DMS53 (cell line): Measurements from ENCODE around the gene CDK5RAP2.
A peak's percentile ranks its signal among the peaks of the same experiment; 100 is the strongest.
"Not testable (repeated sequence)": the region's sequence is repeated elsewhere in the genome, so short reads cannot be mapped to it uniquely, and the experiment has no call there.

Experiments used
- DNase-seq: peaks from one replicate; lab custom pipeline; 2025; lab: John Stamatoyannopoulos, UW

The CDK5RAP2 gene

DNA sequence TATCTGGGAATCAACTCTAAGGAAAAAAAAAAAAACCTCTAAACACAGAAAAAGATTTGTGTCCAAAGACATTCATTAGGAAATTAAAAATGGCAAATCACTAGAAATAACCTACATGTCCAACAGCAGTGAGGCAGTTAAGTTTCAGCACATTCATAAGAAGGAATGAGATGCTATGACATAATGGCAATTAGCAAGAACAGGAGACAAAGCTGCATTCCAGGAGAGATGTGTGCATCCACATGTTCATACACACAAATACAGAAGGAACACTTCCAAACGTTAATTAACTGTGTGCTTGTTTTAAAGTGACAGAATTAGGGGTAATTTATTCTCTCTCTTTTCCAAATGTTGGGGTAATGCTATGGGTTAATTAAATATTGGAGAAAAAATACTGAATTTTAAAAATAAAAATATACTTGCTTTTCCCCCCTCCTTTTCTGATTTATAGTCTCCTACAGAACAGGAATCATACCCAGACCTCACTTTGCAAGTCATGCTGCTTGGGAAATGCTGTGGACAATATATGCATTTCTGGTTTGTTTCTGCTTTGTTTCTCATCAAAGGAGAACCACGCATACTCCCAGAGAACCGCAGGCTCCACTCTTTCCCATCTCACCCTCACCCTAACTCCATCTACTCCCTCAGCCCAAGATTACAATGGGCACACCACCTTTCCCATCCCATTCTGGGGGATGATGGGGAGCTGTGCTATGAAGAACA, 114.1 kb downstream of the CDK5RAP2 start:
- DNase-seq, result no peak

DNA sequence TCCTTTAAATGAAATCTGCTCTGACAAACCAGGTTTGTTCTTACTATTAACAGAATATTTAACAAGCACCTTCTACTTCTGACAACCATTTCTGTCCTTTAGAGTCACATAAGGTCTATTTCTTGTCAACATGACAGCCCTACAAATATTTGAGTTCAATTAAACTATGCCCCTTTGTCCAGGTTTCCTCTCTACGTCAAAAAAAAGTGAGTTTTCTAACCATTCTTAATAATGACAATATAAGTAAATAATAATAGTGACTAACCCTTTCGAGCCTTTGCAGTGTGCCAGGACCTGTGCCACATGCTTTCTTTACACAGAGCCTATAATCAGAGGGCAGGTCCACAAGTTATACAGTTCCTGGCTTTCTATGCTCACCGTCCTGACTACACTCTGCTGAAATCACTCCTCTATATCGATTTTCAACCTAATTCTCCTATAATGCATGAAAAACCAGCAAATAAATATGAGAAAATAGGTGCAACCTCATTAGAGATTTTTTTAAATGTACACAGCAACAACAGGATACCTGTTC, 115.0 kb downstream of the CDK5RAP2 start:
- no peak for DNase-seq

DNA sequence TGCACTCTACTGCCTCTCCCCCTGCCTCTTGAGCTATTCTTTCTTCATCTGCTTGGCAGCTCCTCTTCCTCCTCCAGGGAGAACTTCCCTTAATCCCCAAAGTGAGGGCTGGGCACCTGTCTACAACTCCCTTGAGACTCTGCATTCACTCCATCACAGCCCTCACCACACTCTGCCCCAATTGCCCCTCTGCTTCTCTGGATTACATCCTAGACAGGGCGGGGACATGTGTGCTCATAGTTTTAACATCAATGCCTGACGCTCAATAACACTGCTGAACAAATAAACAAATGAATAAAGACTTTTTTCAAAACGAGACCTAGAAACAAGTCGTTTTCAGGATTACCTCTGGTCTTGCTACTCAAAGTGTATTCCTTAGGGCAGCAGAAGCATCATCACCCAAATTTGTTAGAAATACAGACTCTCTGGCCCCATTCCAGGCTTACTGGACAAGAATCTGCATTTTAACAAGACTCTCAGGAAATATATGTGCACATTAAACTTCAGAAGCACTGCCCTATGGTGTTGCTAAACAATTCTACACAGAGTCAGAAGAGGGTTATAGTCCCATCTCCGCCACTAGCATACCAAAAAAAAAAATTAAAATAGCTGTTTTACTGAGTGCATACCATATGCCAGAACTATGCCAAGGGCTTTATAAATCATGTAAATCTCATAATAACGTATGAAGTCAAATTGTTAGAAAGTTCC, 115.6 kb downstream of the CDK5RAP2 start:
- no peak for DNase-seq

DNA sequence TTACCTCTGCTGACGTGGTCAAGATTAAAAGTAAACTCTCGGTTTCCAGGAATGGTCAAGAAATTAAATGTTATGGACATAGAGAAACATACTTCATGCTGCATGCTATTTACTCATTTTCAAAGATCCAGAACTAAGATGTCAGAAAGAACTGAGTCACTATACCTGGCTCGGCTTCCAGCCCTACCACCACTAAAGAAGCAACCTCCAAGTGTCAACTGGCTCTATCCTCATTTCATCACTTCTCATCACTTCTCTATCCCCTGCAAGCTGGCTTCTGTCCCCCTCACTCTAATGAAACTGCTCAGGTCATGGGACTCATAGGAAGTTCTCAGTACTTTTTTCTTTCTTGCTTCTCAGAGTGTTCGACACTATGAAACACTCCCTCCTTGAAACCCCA, 116.2 kb downstream of the CDK5RAP2 start:
- no peak for DNase-seq

DNA sequence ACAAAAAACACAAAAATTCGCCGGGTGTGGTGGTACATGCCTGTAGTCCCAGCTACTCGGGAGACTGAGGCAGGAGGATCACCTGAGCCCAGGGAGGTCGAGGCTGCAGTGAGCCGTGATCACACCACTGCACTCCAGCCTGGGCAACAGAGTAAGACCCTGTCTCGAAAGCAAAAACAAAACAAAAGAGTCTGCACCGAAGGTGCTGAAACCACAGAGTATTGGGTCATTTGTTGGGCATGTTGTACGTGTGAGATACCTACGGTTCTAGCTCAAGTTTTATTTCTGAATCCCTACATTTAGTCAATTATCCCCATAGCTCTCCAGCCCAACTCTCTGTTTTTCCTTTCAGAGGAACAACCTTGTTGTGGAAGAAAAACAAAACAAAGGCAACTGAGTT, 118.3 kb downstream of the CDK5RAP2 start:
- not testable (repeated sequence) for DNase-seq

DNA sequence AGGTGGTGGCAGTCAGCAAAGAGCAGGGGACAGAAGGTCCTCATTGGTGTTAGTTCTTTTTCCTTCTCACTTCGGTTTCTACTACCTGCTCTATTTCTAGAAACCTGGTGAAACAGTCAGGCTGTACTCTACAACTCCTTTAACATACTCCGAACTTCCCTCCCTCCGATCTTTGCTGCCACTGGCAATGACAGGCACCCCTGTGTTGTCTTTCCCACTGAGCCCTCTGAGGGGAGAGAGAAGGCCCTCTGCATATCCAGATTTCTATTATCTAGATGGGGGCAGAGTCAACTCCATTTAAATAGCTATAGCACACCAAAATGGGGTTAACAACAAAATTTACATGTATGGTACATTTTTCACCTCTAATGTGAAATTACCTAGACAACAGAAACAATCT, 123.7 kb downstream of the CDK5RAP2 start:
- DNase-seq, result no peak

DNA sequence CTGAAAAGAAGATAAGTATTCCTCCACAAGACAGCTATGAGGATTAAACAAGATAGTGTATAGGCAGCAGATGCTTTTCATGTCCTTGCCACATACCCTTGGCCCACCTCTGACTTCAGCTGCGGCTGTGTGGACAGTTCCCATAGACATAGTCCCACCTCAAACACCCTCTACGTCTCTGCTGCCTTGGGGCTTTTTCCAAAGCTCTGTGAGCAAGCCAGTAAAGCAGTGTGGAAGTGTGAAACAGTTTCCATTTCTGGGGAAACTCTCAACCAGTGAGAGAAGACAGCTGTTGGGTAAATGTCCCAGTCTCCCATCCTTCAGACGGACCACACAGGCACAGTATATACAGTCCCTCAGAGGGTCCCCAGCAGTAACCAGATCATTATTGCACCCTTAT, 125.5 kb downstream of the CDK5RAP2 start:
- DNase-seq, result no peak

DNA sequence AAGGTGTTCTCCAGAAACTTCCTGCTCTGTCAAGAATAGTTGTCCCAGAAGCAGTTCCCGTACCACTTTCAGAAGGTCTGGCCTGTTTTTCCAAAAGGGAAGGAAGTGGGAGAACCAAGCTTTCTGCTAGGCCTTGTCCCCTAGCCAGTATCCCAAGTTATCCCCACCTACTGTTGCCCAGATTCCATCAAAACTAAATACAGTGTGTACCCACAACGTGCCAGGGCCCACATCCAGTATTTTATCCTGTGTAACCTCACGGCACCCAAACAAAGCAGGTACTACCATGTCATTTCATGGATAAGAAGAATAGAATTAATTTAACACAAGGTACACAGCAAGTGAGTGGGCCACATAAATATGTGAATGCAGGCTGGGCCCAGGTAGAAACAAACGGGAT, 126.2 kb downstream of the CDK5RAP2 start:
- no peak for DNase-seq

DNA sequence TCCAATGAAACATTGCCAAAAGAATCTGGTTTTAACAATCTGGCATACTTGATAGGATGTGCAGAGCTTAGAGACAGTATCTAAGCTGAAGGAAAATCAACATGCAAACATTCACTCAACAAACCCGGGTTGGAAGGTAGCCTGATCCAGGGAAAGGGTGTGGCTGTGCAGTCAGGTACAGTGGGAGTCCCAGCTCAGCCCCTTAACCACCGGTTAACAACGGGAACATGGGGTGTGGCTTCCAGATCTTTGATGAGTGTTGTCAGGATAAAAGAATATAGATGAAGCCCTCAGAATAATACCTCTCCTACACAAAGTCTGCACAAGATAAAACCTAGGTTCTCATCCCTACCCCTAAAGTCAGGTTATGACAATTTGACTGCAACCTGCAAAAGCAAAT, 127.3 kb downstream of the CDK5RAP2 start:
- no peak for DNase-seq

DNA sequence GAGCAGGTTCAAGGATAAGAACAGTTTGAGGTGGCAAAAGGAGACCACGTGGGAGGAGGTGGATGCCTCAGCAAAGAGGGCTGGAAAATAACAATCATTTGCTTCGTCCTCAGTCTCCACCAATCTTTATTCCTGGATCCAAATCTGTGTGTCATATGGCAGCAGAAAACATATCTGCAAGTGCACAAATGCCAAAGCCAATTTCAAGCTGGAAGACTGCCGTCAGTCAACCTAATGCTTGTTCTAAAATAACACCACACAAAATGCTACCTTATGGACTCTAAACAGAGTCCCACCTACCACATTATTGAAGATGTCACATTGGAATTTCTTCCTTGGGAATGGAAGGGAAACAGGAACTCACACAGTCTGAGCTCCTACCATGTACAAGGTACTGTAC, 129.1 kb downstream of the CDK5RAP2 start:
- DNase-seq, result no peak

DNA sequence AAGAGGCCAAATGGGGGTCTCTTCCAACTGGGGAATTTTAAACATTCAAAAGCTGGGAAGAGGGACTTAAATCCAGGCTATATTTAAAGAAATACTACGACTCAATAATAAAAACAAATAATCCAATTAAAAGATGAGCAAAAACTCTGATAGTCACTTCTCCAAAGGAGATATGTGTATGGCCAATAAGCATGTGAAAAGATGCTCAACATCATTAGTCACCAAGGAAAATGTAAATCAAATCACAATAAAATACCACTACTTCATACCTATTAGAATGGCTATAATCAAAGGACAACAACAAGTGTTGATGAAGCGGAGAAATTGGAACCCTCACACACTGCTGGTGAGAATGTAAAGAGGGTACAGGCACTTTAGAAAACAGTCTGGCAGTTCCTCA, 130.4 kb downstream of the CDK5RAP2 start:
- DNase-seq, result no peak

DNA sequence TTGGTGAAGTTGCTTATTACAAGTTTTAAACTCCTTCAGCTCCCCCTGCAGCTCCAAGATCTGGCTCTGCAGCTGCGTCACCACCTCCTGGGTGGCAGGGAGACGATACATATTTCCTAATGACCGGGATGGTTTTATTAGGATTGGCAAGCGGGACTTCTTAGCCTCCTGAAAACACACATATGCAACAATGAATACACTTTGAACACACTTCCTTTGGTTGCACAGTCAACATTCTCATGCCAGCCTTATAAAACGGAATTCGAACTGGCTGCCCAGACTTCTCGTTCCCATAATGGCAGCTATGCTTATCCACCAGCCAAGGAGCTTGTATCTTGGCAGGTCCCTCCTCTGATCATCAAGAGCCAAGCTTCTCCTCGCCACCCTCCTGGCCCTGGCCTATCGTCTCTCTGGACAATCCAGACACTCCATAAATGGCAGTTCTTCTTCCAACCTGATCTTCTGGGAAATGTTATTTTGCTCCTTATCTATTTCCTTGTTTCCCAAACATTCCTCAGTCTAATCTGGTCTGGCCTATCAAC, 131.9 kb downstream of the CDK5RAP2 start:
- DNase-seq, result no peak

DNA sequence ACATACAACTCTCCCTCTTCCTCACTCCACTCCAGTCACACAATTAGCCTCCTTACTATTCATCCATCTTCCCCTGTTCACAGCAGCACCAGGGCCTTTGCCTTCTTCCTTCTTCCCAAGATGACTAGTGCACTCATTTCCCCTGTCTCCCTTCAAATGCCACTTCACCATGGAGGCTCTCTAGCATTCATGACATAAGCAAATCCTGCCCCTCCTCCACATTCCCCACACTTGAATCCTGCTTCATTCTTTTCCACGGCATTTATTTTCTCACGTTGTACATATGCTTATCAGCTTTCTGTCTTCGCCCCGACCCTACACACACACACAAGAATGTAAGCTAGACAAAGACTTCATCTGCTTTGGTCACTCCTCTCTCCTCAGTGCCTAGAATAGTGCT, 133.3 kb downstream of the CDK5RAP2 start:
- DNase-seq, result peak; percentile 33

DNA sequence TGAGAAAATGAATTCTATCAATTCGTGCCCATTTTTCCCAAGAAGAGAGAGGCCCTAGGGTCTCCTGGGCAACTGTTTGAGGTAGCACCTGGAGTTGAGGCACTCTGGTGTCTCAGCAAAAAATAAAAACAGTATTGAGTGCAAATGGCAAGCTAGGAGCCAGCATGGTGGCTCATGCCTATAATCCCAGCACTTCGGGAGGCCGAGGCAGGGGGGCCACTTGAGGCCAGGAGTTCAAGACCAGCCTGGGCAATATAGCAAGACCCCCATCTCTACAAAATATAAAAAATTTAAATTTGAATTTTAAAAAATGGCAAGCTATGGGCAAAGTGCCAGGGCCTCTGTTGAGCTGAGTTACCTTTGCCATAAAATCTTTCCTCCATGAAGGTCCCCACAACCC, 136.0 kb downstream of the CDK5RAP2 start:
- no peak for DNase-seq

DNA sequence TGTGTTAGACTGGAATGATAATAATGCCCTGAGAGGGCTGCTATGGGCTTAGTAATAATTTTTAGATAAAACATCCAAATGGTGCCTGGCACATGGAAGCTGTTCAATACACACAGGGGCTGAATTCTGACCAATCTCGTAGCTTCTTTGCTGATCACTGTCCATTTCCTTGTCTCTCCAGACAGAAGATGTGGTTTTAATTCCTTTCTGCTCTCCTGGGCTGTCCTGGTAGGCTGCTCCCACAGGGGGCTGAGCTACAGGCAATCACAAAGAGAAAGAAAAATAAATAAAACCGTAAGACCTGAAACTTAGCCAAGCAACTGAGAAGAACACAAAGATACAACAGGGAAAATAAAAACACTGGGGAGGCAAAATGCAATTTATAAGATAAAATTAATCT, 136.5 kb downstream of the CDK5RAP2 start:
- DNase-seq, result no peak

DNA sequence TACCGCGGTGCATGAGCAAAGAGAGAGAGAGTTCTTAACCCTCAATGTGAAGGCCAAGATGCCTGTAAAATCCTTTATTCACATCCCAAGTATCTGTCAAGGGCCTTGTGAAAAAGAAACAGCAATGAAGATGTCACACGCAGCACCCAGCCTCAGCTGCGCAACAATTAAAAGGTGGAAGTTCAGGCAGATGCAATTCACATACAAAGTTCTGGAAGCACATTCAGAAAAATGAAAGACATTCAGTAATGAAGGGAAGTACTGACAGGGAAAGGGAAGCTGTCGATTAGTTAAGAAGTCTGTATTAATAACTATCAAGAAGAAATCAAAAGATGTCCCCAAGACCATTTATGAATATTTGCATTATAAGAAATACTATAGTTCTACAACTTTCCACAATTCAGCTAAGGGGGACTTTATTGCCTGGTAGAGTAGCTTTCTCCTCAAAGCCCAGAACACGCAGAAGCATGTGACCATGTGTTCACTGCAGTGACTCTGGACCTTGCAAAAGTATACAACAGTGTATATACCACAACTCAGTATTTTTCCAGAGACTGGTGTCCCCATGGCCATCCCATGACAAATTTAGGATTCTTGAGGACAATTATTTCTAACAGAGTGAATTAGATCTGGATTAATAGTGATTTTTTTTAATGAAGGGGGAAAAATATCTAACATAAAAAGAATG, 137.5 kb downstream of the CDK5RAP2 start:
- no peak for DNase-seq

DNA sequence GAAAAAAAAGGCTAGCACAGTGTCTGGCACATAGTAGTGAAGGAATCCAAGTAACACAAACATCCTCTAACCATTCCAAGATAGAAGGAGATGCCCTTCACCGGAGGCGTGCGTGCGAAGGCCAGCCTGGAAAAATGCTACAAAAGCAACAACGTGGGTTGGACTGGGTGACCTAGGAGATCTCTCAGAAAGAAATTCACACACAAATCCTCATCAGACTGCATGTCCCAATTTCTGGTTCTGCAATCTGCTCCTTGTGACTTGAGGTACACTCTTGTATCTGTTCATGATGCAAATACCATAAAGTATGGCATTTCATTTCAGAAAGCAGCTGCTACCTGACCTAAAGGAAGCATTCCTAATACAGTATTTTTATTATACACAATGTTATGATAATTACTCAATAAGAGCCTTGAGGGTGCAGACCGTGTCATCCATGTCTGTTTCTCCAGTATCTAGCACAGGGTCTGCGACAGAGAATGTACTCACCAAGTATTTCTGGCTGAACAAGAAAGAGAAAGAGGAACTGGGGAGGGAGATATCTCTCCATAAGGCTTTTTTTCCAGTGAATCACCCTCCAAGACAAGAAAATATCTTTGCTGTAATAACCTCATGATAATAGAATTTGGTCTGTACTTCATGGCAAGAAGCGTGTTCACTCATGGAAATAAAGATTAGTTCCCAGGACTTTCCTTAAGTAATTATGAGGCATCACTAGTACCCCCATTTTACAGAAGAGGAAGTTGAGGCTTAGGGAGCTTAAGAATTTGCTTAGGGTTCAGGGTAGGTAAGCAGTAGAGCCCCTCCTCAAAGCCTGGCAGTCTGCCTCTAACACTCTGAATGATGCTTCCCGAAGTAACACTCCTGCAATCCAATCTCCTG, 138.3 kb downstream of the CDK5RAP2 start:
- DNase-seq, result no peak

DNA sequence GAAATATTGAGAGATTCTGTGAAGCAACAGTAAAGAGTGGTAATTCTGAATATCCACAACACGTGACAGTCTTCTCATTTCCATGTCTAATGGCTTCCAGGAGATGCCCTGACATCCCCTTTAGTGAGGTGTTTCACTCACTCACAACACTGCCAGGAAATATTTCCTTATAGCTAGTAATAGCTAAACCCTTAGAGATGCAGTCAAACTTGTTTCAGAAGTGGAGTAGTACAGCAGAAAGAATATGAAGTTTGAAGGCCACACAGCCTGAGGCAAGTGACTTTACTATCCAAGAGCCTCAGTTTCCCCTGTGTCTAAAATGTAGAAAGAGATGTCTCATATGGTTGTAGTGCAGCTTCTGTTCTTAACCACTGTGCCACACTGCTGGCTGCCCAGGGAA, 139.2 kb downstream of the CDK5RAP2 start:
- no peak for DNase-seq

DNA sequence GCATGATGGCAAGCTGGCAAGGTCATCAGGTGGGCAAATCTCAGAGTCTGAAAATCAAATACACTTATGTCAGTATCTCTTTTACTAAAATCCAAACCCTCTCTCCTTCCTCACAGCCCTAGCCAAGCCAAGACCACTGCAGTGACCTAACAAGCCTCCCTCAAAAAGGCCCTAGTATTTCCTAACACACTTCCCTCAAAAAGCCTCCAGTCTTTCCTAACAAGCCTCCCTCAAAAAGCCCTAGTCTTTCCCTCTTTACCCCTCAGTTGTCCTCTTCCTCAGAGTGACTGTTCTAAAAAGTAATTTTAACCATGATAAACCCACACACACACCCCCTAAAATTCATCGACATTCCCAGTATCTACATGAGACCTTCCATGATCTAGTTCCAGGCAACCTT, 140.0 kb downstream of the CDK5RAP2 start:
- no peak for DNase-seq

DNA sequence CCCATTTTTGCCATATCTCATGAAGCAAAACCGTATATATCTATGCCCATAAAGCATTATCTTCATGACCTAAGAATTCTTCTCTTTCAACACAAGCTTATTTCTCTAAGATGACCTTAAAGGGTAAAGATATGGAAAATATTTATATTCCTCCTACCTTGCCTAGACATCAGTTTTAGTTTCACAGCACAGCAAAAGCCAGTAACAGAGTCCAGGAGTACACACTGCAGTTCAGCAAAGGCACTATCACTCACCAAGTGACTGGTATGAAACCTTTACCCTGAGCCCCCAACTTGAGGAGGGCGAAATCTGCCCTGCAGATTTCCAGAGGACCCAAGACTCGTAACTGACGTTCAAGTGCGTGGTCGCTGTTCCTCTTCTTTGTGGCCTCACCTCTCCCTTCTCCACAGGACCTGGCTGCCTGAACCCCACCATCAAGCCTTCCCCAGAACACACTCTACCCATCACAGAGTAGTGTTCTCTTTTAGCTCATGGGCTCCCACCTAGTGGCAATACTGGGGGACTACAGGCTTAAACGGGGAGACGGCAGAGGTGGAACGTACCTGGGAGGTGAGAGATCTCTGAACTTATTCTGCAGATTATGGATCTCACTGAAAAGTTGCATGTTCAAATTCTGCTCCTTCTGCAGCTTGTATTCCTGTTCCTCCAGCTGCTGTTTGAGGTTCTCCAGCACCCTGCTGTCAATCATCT, 141.0 kb downstream of the CDK5RAP2 start:
- peak; percentile 58 for DNase-seq

DNA sequence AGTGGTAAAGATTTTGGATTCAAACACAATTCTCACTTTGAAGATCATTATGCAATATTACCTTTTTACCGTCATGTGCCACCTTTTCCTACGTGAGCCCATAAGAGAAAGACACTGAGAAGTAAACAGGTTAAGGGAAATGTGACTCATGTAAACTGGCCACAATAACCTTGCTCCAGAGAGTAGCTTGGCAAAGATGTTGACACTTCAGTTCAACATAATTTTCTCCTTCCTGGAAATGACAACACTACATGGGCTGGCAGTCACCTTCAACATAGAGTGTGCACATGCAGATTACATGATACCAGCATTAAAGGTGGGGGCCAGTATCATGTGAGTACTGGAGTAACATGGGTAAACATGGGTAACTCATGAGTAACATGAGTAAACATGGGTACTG, 141.9 kb downstream of the CDK5RAP2 start:
- peak; percentile 6 for DNase-seq
